HepG2 (cell line): ENCODE measurements around the gene RGS6. TPM values are rescaled to one million over a fixed set of nuclear protein-coding genes. Genes with fewer than 3 reads are reported as not detected.

Experiments
- ATAC-seq: fragments of 200-7000 bp; cut with Tn5 transposase; 3 replicates; pipeline ENCODE4 v1.9.1; 2020; ENCODE audit warnings: mild to moderate bottlenecking, moderate library complexity
- BruUV-seq: library from RNA; stranded (reverse); fragments of 400-500 nt; replicated peaks from 2 replicates; lab custom pipeline; 2021; lab: Mats Ljungman, UMichigan
- CTCF ChIA-PET: fragments of 300-600 bp; formaldehyde crosslinking; extraction: SDS; loops from one replicate; lab custom pipeline; 2021; ENCODE audit warnings: low total read pairs, inconsistent platforms, low intra/inter-chr PET ratio; lab: Yijun Ruan, JAX
- POLR2A ChIA-PET: fragments of 350-600 bp; sonication (Branson Sonifier 250); formaldehyde crosslinking; loops from one replicate; lab custom pipeline; 2020; ENCODE audit warnings: antibody characterized with exemption, inconsistent platforms; lab: Yijun Ruan, JAX
- DNase-seq: peaks from one replicate; pipeline ENCODE4 v3.0.0-alpha.2; 2015; ENCODE audit warnings: low spot score
- FAIRE-seq: peaks from 3 replicates; lab custom pipeline; 2011; peaks lifted over from hg19 to GRCh38; lab: Jason Lieb, UNC
- H2AFZ ChIP-seq: one replicate; pipeline ENCODE4 v1.6.1; 2011; ENCODE audit warnings: low read length, inconsistent platforms
- H3K27ac ChIP-seq: fragments of 300-600 bp; 3 replicates; pipeline ENCODE4 v1.8.0; 2011; ENCODE audit warnings: mixed run types, mild to moderate bottlenecking, mixed read lengths, low read length, inconsistent platforms; ENCODE audit not compliant: insufficient read depth; ENCODE audit errors: extremely low read length
- H3K27me3 ChIP-seq, 2 experiments: fragments of 200-600 bp in 1 of 2; 2 replicates in 1 of 2; 3 replicates in 1 of 2; pipeline versions ENCODE4 v1.6.0 to v1.8.0; 2011; ENCODE audit warnings: low read length in 2 of 2, mild to moderate bottlenecking in 2 of 2, moderate library complexity in 2 of 2, inconsistent platforms in 1 of 2; ENCODE audit not compliant: insufficient read depth in 2 of 2, control insufficient read depth in 1 of 2
- H3K36me3 ChIP-seq, 2 experiments: fragments of 200-600 bp in 1 of 2; replicated peaks in 1 of 2; 2 replicates in 1 of 2; 3 replicates in 1 of 2; pipeline versions ENCODE4 v1.5.1 to v1.8.0; 2011; ENCODE audit warnings: low read length in 2 of 2, inconsistent platforms in 1 of 2; ENCODE audit not compliant: insufficient read depth in 2 of 2, control insufficient read depth in 1 of 2
- H3K4me1 ChIP-seq: 2 replicates; pipeline ENCODE4 v1.5.1; 2012; ENCODE audit warnings: low read length, inconsistent platforms; ENCODE audit not compliant: insufficient read depth
- H3K4me2 ChIP-seq: 2 replicates; pipeline ENCODE4 v1.6.0; 2011; ENCODE audit warnings: low read depth, low read length, inconsistent platforms
- H3K4me3 ChIP-seq, 3 experiments: fragments of 200-600 bp in 1 of 3; sonication (generic), shearing (Covaris generic) in 1 of 3; replicated peaks in 1 of 3; 2 replicates each; pipeline ENCODE4 v1.5.1; 2011 to 2016; ENCODE audit warnings: low read length in 3 of 3, inconsistent platforms in 2 of 3, low read depth in 2 of 3, mild to moderate bottlenecking in 2 of 3, control low read depth in 1 of 3, mixed read lengths in 1 of 3; ENCODE audit not compliant: insufficient read depth in 1 of 3
- H3K79me2 ChIP-seq: one replicate; pipeline ENCODE4 v1.6.1; 2011; ENCODE audit warnings: low read length, inconsistent platforms; ENCODE audit not compliant: insufficient read depth
- H3K9ac ChIP-seq: 2 replicates; pipeline ENCODE4 v1.6.0; 2011; ENCODE audit warnings: mild to moderate bottlenecking, low read depth, low read length, inconsistent platforms; ENCODE audit not compliant: insufficient read depth
- H3K9me3 ChIP-seq: 2 replicates; pipeline ENCODE4 v1.5.1; 2012; ENCODE audit warnings: mild to moderate bottlenecking, low read length
- H4K20me1 ChIP-seq: 2 replicates; pipeline ENCODE4 v1.6.0; 2011; ENCODE audit warnings: inconsistent platforms, mild to moderate bottlenecking, low read length, moderate library complexity; ENCODE audit not compliant: insufficient read depth
- AHR ChIP-seq: IDR thresholded peaks from 2 replicates; pipeline ENCODE4 v1.6.1; 2018; ENCODE audit warnings: missing genetic modification reagents, missing compliant biosample characterization
- CTCF ChIP-seq: sonication (generic); formaldehyde crosslinking; IDR thresholded peaks from 2 replicates; pipeline ENCODE4 v1.5.0; 2020; ENCODE audit warnings: mild to moderate bottlenecking, missing genetic modification reagents, moderate library complexity
- SCMH1 ChIP-seq: sonication (generic); formaldehyde crosslinking; IDR thresholded peaks from 2 replicates; pipeline ENCODE4 v1.9.0; 2021; ENCODE audit warnings: missing genetic modification reagents, mild to moderate bottlenecking, borderline replicate concordance
- SMAD3 ChIP-seq: sonication (generic); formaldehyde crosslinking; IDR thresholded peaks from 2 replicates; pipeline ENCODE4 v1.4.0; 2020; ENCODE audit warnings: missing genetic modification reagents
- SMC3 ChIP-seq: IDR thresholded peaks from 2 replicates; pipeline ENCODE4 v1.6.1; 2011; ENCODE audit warnings: low read length, improper control_type of control experiment
- ZBTB21 ChIP-seq: sonication (generic); formaldehyde crosslinking; IDR thresholded peaks from 2 replicates; pipeline ENCODE4 v1.4.0; 2020; ENCODE audit warnings: missing genetic modification reagents
- ZNF776 ChIP-seq: sonication (generic); formaldehyde crosslinking; IDR thresholded peaks from 2 replicates; pipeline ENCODE4 v1.4.0; 2020; ENCODE audit warnings: mild to moderate bottlenecking, missing genetic modification reagents
- WGBS: methylation state at CpG from one replicate; pipeline ENCODE4 v1.1.6; 2017; ENCODE audit warnings: low lambda C conversion rate; 5-methylcytosine and 5-hydroxymethylcytosine counted together
- in situ Hi-C: cut with HindIII; loops from 2 replicates; pipeline ENCODE4 v1.10.0; 2017; ENCODE audit warnings: low pct_unique_long_range_greater_than_20kb; ENCODE audit not compliant: extremely low pct_ligation_motif_present
- intact Hi-C: fragments of 100-400 bp; cut with micrococcal nuclease; formaldehyde crosslinking; loops from one replicate; pipeline ENCODE4 v1.10.0; 2022; ENCODE audit not compliant: unreplicated experiment
- polyA plus RNA-seq, 8 experiments: library from polyadenylated mRNA; depleted of rRNA in 3 of 8; stranded (reverse) in 7 of 8; unstranded in 1 of 8; fragments of >200 nt; fragmentation: Illumina TruSeq in 4 of 8; extraction: Trizol in 4 of 8; gene quantifications; 2 replicates each; pipeline versions ENCODE4 v1.2.1 to v1.2.3, GENCODE V29; 2011 to 2016; ENCODE audit warnings: low read depth in 4 of 8, missing spikeins in 1 of 8, mixed read lengths in 1 of 8; ENCODE audit not compliant: insufficient read depth in 1 of 8
- total RNA-seq, 5 experiments: library from RNA; depleted of rRNA; stranded (reverse); fragments of >200 nt; fragmentation: Illumina TruSeq; extraction: Trizol; gene quantifications; 2 replicates each; pipeline ENCODE4 v1.2.3, GENCODE V29; 2016; ENCODE audit warnings: low read depth in 1 of 5

Gene RGS6
- total and polyA plus RNA-seq, 2 of the 13 experiments (the other 11 are each of a cell fraction or from before 2014, with no cell fraction given): not detected

- no peak for TF ChIP-seq ZBTB21 (CRISPR knock-in tag)
- no peak for TF ChIP-seq ZNF776
- TF ChIP-seq SCMH1 (CRISPR knock-in tag): no peak
- no peak for TF ChIP-seq SMAD3 (CRISPR knock-in tag)
- ChIA-PET CTCF (interaction anchor here (1.6 to 2.2 kb wide), 2 partner anchors 269 to 397 kb away, joined by 5 to 6 read pairs; no protein-coding TSS in a partner anchor), POLR2A (no interaction called here)
- DNase-seq (no peak), ATAC-seq (no peak), FAIRE-seq (no peak)
- WGBS: 10% methylated on average over 5 of the region's 7 CpGs
- H3K79me2 ChIP-seq: no peaks in the 10 kb centered on the region
- H4K20me1 ChIP-seq: no peaks in the 10 kb centered on the region
- no peak overlapping the region for H2AFZ ChIP-seq
- H3K4me3 ChIP-seq: no peak overlapping the region
- H3K9ac ChIP-seq: no peak overlapping the region
- no peaks in the 10 kb centered on the region for H3K36me3 ChIP-seq
- H3K4me1 ChIP-seq: no peaks in the 10 kb centered on the region
- in situ Hi-C loops (no loop called here), intact Hi-C loops (no loop called here)
- no TSS peak for BruUV-seq
- no peaks in the 10 kb centered on the region for H3K9me3 ChIP-seq
- no peak overlapping the region for H3K4me2 ChIP-seq
- H3K27me3 ChIP-seq: no peaks in the 10 kb centered on the region
- no peak overlapping the region for H3K27ac ChIP-seq
These were observed 91.2 kb downstream of the RGS6 start for GRCh38 chr14:72023128-72024042.

- DNase-seq (peak; percentile 24), ATAC-seq (peak; percentile 35; the same call in 1 of the 3 replicates), FAIRE-seq (peak; percentile 44)
- H3K36me3 ChIP-seq: no peaks in the 10 kb centered on the region
- 2% methylated on average over 4 of the region's 6 CpGs for WGBS
- H3K79me2 ChIP-seq: no peaks in the 10 kb centered on the region
- in situ Hi-C loops: no loop called here
- intact Hi-C loops: no loop called here
- TF ChIP-seq SMC3 (peak; percentile 37; the same call in 1 of the 2 replicates), CTCF (CRISPR knock-in tag) (peak; percentile 56), AHR (CRISPR knock-in tag) (no peak)
- ChIA-PET POLR2A (no interaction called here), CTCF (interaction anchor here (1.6 to 2.2 kb wide), 2 partner anchors 268 to 397 kb away, joined by 5 to 6 read pairs; no protein-coding TSS in a partner anchor)
- no peak overlapping the region for H2AFZ ChIP-seq
- no peak overlapping the region for H3K9ac ChIP-seq
- H4K20me1 ChIP-seq: no peaks in the 10 kb centered on the region
- H3K27me3 ChIP-seq: no peaks in the 10 kb centered on the region
- no peaks in the 10 kb centered on the region for H3K9me3 ChIP-seq
- H3K4me2 ChIP-seq: no peak overlapping the region
- no TSS peak for BruUV-seq
- H3K4me3 ChIP-seq: no peak overlapping the region
- H3K27ac ChIP-seq: no peak overlapping the region
- H3K4me1 ChIP-seq: no peaks in the 10 kb centered on the region
These were observed 91.8 kb downstream of the RGS6 start for GRCh38 chr14:72024043-72024407.
